MM.1S (cell line): ENCODE results near the gene TLK1.

Experiments used
- EZH2 ChIP-seq: fragments of 300-600 bp; sonication (generic); optimal IDR thresholded peaks from 2 replicates; pipeline ENCODE3; 2017; ENCODE audit warnings: low read depth, mild to moderate bottlenecking, antibody characterized with exemption, low read length, mixed read lengths
- EZH2phosphoT487 ChIP-seq: fragments of 300-600 bp; sonication (generic); IDR thresholded peaks from 2 replicates; pipeline ENCODE4 v1.6.1; 2018; ENCODE audit warnings: antibody characterized with exemption, low read length
- TF ChIP-seq, protein P1 (sequence below): fragments of 300-600 bp; sonication (generic); IDR thresholded peaks from 2 replicates; pipeline ENCODE4 v1.5.1; 2016; ENCODE audit warnings: antibody characterized with exemption, low read length, mixed read lengths

DNA sequence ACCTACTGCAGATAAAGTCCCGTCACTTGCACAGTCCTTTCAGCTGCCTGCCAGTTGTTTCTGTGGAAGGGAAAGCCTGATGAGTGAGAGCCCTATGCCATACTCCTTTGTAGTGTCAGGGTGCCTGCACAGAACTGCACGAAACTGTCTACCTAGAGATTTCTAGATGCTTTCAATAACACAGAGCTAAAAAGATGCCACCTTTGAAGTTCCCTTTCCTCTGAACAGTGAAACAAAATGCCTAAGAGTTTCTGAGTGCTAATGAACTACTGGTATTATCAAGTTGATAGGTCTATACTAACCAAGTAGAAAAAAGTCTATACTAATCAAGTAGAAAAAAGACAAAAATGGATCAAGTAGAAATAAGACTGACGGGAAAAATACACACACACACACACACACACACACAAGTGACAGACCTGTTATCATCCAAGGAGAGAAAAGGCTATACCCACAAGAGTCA is 79.0 kb downstream of the TLK1 start:
- no peak for TF ChIP-seq EZH2phosphoT487
- TF ChIP-seq, protein P1, sequence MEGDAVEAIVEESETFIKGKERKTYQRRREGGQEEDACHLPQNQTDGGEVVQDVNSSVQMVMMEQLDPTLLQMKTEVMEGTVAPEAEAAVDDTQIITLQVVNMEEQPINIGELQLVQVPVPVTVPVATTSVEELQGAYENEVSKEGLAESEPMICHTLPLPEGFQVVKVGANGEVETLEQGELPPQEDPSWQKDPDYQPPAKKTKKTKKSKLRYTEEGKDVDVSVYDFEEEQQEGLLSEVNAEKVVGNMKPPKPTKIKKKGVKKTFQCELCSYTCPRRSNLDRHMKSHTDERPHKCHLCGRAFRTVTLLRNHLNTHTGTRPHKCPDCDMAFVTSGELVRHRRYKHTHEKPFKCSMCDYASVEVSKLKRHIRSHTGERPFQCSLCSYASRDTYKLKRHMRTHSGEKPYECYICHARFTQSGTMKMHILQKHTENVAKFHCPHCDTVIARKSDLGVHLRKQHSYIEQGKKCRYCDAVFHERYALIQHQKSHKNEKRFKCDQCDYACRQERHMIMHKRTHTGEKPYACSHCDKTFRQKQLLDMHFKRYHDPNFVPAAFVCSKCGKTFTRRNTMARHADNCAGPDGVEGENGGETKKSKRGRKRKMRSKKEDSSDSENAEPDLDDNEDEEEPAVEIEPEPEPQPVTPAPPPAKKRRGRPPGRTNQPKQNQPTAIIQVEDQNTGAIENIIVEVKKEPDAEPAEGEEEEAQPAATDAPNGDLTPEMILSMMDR: no peak
- no peak for TF ChIP-seq EZH2
